ENCODE results near the gene CELA3B.
"Not testable (repeated sequence)": the region's sequence is repeated elsewhere in the genome, so short reads cannot be mapped to it uniquely, and the experiment has no call there.

GRCh38 chr1:22002461-22002860 is 25.6 kb downstream of the CELA3B start:
- TF ChIP-seq POLR2A, CTCF (IDR thresholded peaks at IDR 0.05): not testable (repeated sequence)

All from body of pancreas (tissue), 4 donors.